HepG2 (cell line): Measurements from ENCODE around the gene CLNS1A.

Experiments
- ASH2L ChIP-seq: fragments of 300-600, 200-600 bp; sonication (generic); IDR thresholded peaks from 2 replicates; pipeline ENCODE4 v1.7.0; 2017; ENCODE audit warnings: low read depth, mild to moderate bottlenecking, moderate library complexity, mixed read lengths, low read length; ENCODE audit not compliant: insufficient read length
- DPF2 ChIP-seq: sonication (generic); formaldehyde crosslinking; IDR thresholded peaks from 2 replicates; pipeline ENCODE4 v1.4.0; 2020; ENCODE audit warnings: mild to moderate bottlenecking, low read depth, missing genetic modification reagents, borderline replicate concordance
- GABPA ChIP-seq, 2 experiments: IDR thresholded peaks; 2 replicates each; pipeline ENCODE4 v1.6.1; 2011 to 2016; ENCODE audit warnings: low read depth in 2 of 2, low read length in 1 of 2, missing biosample characterization in 1 of 2, missing genetic modification characterization in 1 of 2
- LCORL ChIP-seq, 2 experiments: fragments of 450-650 bp in 1 of 2; sonication (generic) in 1 of 2; formaldehyde crosslinking in 1 of 2; IDR thresholded peaks; 2 replicates each; pipeline versions ENCODE4 v1.5.0 to v1.6.1; 2017 to 2020; ENCODE audit warnings: antibody characterized with exemption in 1 of 2, missing genetic modification reagents in 1 of 2
- SMARCC2 ChIP-seq: fragments of 450-650 bp; IDR thresholded peaks from 2 replicates; pipeline ENCODE4 v1.6.1; 2017; ENCODE audit warnings: antibody characterized with exemption, mild to moderate bottlenecking
- U2AF2 ChIP-seq: fragments of 200-400 bp; formaldehyde crosslinking; IDR thresholded peaks from 2 replicates; pipeline ENCODE4 v1.6.1; 2017; ENCODE audit warnings: low read depth, mild to moderate bottlenecking, low read length
- ZFP62 ChIP-seq: sonication (generic); formaldehyde crosslinking; IDR thresholded peaks from 2 replicates; pipeline ENCODE4 v1.4.0; 2020; ENCODE audit warnings: missing genetic modification reagents
- TF ChIP-seq, protein P1 (sequence below): IDR thresholded peaks from 2 replicates; pipeline ENCODE4 v1.6.1; 2016; ENCODE audit warnings: low read depth
- TF ChIP-seq, protein P2 (sequence below): sonication (generic); formaldehyde crosslinking; IDR thresholded peaks from 2 replicates; pipeline ENCODE4 v1.4.0; 2020; ENCODE audit warnings: missing genetic modification reagents
- TF ChIP-seq, protein P3 (sequence below): IDR thresholded peaks from 2 replicates; pipeline ENCODE4 v1.6.1; 2016; ENCODE audit warnings: missing biosample characterization, missing genetic modification reagents, low read depth
- TF ChIP-seq, protein P4 (sequence below): IDR thresholded peaks from 2 replicates; pipeline ENCODE4 v1.6.1; 2016; ENCODE audit warnings: low read depth, control low read depth

DNA sequence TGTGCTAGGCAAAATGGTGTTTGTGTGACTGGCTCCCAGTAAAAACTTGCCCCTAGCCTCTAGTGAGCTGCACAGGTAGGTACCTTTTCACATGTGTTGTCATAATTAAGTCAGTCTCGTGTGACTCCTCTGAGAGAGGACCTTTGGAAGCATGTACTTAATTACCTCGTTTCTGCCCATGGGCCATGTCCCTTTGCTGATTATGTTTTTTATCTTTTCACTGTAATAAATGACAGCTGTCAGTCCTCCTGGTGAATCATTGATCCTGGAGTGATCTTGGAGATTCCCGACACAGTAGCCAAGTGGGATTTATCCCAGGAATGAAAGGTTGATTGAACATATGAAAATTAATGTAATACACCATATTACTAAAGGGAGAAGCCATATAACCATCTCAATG, 12.5 kb upstream of the CLNS1A start:
- no peak for TF ChIP-seq ZFP62
- TF ChIP-seq, protein P1, sequence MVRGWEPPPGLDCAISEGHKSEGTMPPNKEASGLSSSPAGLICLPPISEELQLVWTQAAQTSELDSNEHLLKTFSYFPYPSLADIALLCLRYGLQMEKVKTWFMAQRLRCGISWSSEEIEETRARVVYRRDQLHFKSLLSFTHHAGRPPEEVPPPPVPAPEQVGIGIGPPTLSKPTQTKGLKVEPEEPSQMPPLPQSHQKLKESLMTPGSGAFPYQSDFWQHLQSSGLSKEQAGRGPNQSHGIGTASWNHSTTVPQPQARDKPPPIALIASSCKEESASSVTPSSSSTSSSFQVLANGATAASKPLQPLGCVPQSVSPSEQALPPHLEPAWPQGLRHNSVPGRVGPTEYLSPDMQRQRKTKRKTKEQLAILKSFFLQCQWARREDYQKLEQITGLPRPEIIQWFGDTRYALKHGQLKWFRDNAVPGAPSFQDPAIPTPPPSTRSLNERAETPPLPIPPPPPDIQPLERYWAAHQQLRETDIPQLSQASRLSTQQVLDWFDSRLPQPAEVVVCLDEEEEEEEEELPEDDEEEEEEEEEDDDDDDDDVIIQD (CRISPR knock-in tag): no peak
- no peak for TF ChIP-seq ASH2L
- TF ChIP-seq, protein P2, sequence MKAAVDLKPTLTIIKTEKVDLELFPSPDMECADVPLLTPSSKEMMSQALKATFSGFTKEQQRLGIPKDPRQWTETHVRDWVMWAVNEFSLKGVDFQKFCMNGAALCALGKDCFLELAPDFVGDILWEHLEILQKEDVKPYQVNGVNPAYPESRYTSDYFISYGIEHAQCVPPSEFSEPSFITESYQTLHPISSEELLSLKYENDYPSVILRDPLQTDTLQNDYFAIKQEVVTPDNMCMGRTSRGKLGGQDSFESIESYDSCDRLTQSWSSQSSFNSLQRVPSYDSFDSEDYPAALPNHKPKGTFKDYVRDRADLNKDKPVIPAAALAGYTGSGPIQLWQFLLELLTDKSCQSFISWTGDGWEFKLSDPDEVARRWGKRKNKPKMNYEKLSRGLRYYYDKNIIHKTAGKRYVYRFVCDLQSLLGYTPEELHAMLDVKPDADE (CRISPR knock-in tag): no peak
- TF ChIP-seq, protein P3, sequence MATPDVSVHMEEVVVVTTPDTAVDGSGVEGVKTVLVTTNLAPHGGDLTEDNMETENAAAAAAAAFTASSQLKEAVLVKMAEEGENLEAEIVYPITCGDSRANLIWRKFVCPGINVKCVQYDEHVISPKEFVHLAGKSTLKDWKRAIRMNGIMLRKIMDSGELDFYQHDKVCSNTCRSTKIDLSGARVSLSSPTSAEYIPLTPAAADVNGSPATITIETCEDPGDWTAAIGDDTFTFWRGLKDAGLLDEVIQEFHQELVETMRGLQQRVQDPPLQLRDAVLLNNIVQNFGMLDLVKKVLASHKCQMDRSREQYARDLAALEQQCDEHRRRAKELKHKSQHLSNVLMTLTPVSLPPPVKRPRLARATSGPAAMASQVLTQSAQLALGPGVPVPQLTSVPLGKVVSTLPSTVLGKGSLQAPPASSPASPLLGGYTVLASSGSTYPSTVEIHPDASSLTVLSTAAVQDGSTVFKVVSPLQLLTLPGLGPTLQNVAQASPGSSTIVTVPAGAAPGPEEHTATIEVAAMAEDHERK (CRISPR knock-in tag): no peak
- no peak for TF ChIP-seq U2AF2
- TF ChIP-seq GABPA (IDR thresholded peaks at IDR 0.05; ENCODE audit: low read depth, low read length): no peak
- TF ChIP-seq GABPA (CRISPR knock-in tag; IDR thresholded peaks at IDR 0.05; ENCODE audit: low read depth): no peak
- TF ChIP-seq LCORL (IDR thresholded peaks at IDR 0.05): no peak
- no peak for TF ChIP-seq LCORL (CRISPR knock-in tag; IDR thresholded peaks at IDR 0.05)
- TF ChIP-seq SMARCC2: no peak
- TF ChIP-seq, protein P4, sequence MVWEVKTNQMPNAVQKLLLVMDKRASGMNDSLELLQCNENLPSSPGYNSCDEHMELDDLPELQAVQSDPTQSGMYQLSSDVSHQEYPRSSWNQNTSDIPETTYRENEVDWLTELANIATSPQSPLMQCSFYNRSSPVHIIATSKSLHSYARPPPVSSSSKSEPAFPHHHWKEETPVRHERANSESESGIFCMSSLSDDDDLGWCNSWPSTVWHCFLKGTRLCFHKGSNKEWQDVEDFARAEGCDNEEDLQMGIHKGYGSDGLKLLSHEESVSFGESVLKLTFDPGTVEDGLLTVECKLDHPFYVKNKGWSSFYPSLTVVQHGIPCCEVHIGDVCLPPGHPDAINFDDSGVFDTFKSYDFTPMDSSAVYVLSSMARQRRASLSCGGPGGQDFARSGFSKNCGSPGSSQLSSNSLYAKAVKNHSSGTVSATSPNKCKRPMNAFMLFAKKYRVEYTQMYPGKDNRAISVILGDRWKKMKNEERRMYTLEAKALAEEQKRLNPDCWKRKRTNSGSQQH (CRISPR knock-in tag): no peak
- TF ChIP-seq DPF2: no peak
